MM.1S (cell line): ENCODE data around the gene PEA15.

Experiments
- DNase-seq: peaks from one replicate; pipeline ENCODE4 v3.0.0-alpha.2; 2015
- H2AFZ ChIP-seq: fragments of 300-600 bp; sonication (generic); 2 replicates; pipeline ENCODE4 v1.6.0; 2016; ENCODE audit warnings: antibody characterized with exemption, low read length
- H3F3A ChIP-seq: fragments of 300-600 bp; sonication (generic); 2 replicates; pipeline ENCODE4 v1.6.1; 2016; ENCODE audit warnings: mild to moderate bottlenecking, antibody characterized with exemption, low read length, moderate library complexity, mixed read lengths; ENCODE audit not compliant: insufficient read depth
- H3K27ac ChIP-seq: fragments of 300-600 bp; sonication (generic); 2 replicates; pipeline ENCODE4 v1.5.1; 2016; ENCODE audit warnings: mild to moderate bottlenecking, low read length
- H3K27me3 ChIP-seq: fragments of 300-600 bp; sonication (generic); replicated peaks from 2 replicates; pipeline ENCODE4 v1.6.0; 2016; ENCODE audit warnings: low read length; ENCODE audit not compliant: insufficient read depth
- H3K36me3 ChIP-seq: fragments of 300-600 bp; sonication (generic); replicated peaks from 2 replicates; pipeline ENCODE4 v1.6.1; 2016; ENCODE audit warnings: mild to moderate bottlenecking, low read length, mixed read lengths; ENCODE audit not compliant: insufficient read depth
- H3K4me1 ChIP-seq: fragments of 300-600 bp; sonication (generic); 2 replicates; pipeline ENCODE4 v1.6.1; 2016; ENCODE audit warnings: low read length, mixed read lengths
- H3K4me2 ChIP-seq: fragments of 300-600 bp; sonication (generic); 2 replicates; pipeline ENCODE4 v1.6.0; 2016; ENCODE audit warnings: low read depth, low read length
- H3K4me3 ChIP-seq: fragments of 300-600 bp; sonication (generic); 2 replicates; pipeline ENCODE4 v1.5.1; 2016; ENCODE audit warnings: low read length, mixed read lengths
- H3K79me2 ChIP-seq: fragments of 300-600 bp; sonication (generic); 2 replicates; pipeline ENCODE4 v1.6.1; 2016; ENCODE audit warnings: mixed run types, low read length, mixed read lengths
- H3K9ac ChIP-seq: fragments of 300-600 bp; sonication (generic); 2 replicates; pipeline ENCODE4 v1.6.1; 2016; ENCODE audit warnings: low read length, mixed read lengths
- H3K9me2 ChIP-seq: fragments of 300-600 bp; sonication (generic); replicated peaks from 2 replicates; pipeline ENCODE4 v1.6.1; 2016; ENCODE audit warnings: mild to moderate bottlenecking, low read length, mixed read lengths; ENCODE audit not compliant: insufficient read depth
- H3K9me3 ChIP-seq: fragments of 300-600 bp; sonication (generic); replicated peaks from 2 replicates; pipeline ENCODE4 v1.6.1; 2016; ENCODE audit warnings: mild to moderate bottlenecking, low read length, mixed read lengths; ENCODE audit not compliant: insufficient read depth
- H4K20me1 ChIP-seq: fragments of 300-600 bp; sonication (generic); 2 replicates; pipeline ENCODE4 v1.6.1; 2016; ENCODE audit warnings: mild to moderate bottlenecking, low read length, moderate library complexity, mixed read lengths; ENCODE audit not compliant: insufficient read depth
- EZH2 ChIP-seq: fragments of 300-600 bp; sonication (generic); optimal IDR thresholded peaks from 2 replicates; pipeline ENCODE3; 2017; ENCODE audit warnings: low read depth, mild to moderate bottlenecking, antibody characterized with exemption, low read length, mixed read lengths
- EZH2phosphoT487 ChIP-seq: fragments of 300-600 bp; sonication (generic); IDR thresholded peaks from 2 replicates; pipeline ENCODE4 v1.6.1; 2018; ENCODE audit warnings: antibody characterized with exemption, low read length
- TF ChIP-seq, protein P1 (sequence below): fragments of 300-600 bp; sonication (generic); IDR thresholded peaks from 2 replicates; pipeline ENCODE4 v1.5.1; 2016; ENCODE audit warnings: antibody characterized with exemption, low read length, mixed read lengths

The PEA15 gene

DNA sequence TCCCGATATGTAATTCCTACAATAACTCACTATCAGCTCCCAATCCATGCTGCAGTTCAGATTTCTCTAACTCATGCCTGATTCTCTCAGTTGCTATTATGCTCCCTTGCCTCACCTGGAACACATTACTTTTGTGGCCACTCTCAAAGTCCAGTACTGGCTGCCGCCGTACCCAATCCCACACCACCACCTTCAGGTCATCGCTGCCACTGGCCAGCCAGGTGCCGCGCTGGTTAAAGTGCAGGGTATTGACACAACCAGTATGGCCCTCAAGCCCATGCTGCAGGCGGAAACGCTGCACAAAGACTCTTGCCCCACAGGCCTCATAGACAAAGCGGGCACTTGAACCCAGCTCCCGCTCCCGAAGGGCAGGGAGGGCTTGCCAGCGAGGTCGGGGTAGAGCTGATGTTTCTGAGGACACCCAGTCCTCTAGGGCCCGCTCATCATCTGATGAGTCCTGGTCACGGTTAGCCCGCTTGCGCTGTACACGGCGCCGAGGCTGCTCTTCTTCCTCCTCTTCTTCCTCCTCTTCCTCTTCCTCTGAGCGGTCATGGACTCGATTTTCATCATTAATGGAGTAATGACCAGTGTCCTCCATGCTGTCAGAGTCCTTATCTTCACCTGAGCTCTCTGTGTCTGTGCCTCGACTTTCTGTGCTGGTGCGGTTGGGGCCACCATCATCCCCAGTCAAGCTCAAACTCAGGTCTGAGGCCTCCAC lies 34.6 kb downstream of the PEA15 start:
- Histone ChIP-seq H3K36me3 (peaks cover 23% of the 10 kb centered on the region), H4K20me1 (no peaks in the 10 kb centered on the region; the same call in 1 of the 2 replicates)

GRCh38 chr1:160243767-160244166 lies 38.6 kb downstream of the PEA15 start:
- Histone ChIP-seq H3K9me3 (no peaks in the 10 kb centered on the region), H3K4me1 (peaks cover 3% of the 10 kb centered on the region), H3K27me3 (no peaks in the 10 kb centered on the region), H3K27ac (no peak overlapping the region), H3K79me2 (peaks cover 66% of the 10 kb centered on the region), H3K36me3 (peaks cover 14% of the 10 kb centered on the region), H2AFZ (no peak overlapping the region), H3F3A (no peaks in the 10 kb centered on the region), H3K4me2 (no peak overlapping the region), H4K20me1 (no peaks in the 10 kb centered on the region; the same call in 1 of the 2 replicates), H3K9ac (no peak overlapping the region), H3K4me3 (no peak overlapping the region), H3K9me2 (no peaks in the 10 kb centered on the region)
- no peak for DNase-seq
- no peak for TF ChIP-seq EZH2
- no peak for TF ChIP-seq EZH2phosphoT487
- TF ChIP-seq, protein P1, sequence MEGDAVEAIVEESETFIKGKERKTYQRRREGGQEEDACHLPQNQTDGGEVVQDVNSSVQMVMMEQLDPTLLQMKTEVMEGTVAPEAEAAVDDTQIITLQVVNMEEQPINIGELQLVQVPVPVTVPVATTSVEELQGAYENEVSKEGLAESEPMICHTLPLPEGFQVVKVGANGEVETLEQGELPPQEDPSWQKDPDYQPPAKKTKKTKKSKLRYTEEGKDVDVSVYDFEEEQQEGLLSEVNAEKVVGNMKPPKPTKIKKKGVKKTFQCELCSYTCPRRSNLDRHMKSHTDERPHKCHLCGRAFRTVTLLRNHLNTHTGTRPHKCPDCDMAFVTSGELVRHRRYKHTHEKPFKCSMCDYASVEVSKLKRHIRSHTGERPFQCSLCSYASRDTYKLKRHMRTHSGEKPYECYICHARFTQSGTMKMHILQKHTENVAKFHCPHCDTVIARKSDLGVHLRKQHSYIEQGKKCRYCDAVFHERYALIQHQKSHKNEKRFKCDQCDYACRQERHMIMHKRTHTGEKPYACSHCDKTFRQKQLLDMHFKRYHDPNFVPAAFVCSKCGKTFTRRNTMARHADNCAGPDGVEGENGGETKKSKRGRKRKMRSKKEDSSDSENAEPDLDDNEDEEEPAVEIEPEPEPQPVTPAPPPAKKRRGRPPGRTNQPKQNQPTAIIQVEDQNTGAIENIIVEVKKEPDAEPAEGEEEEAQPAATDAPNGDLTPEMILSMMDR = no peak

More for the DNA sequence above, 34.6 kb downstream of the PEA15 start:
- H3K4me1 ChIP-seq = peaks cover 12% of the 10 kb centered on the region
- DNase-seq = no peak
- H3K27ac ChIP-seq = no peak overlapping the region
- no peaks in the 10 kb centered on the region for H3K9me2 ChIP-seq
- no peak overlapping the region for H3K4me3 ChIP-seq
- H3K79me2 ChIP-seq = peaks cover 29% of the 10 kb centered on the region
- TF ChIP-seq, protein P1 = no peak
- TF ChIP-seq EZH2 = no peak
- TF ChIP-seq EZH2phosphoT487 = no peak
- no peak overlapping the region for H3K4me2 ChIP-seq
- H2AFZ ChIP-seq = no peak overlapping the region
- H3K9me3 ChIP-seq = no peaks in the 10 kb centered on the region
- no peaks in the 10 kb centered on the region for H3K27me3 ChIP-seq
- H3F3A ChIP-seq = no peaks in the 10 kb centered on the region
- no peak overlapping the region for H3K9ac ChIP-seq

- Histone ChIP-seq H3K4me3 (no peak overlapping the region), H3K9ac (no peak overlapping the region), H3K4me1 (no peaks in the 10 kb centered on the region), H2AFZ (no peak overlapping the region), H3K9me3 (no peaks in the 10 kb centered on the region), H3K27me3 (no peaks in the 10 kb centered on the region), H4K20me1 (no peaks in the 10 kb centered on the region; the same call in 1 of the 2 replicates), H3K9me2 (no peaks in the 10 kb centered on the region), H3K4me2 (no peak overlapping the region), H3K27ac (no peak overlapping the region), H3K36me3 (peaks cover 14% of the 10 kb centered on the region), H3F3A (no peaks in the 10 kb centered on the region), H3K79me2 (peaks cover 71% of the 10 kb centered on the region)
- TF ChIP-seq EZH2phosphoT487 (no peak), EZH2 (no peak)
- TF ChIP-seq, protein P1 = no peak
- no peak for DNase-seq
Observed at GRCh38 chr1:160244209-160244608, 39.0 kb downstream of the PEA15 start.
